GM04503 (cell line): Measurements from ENCODE around the gene METRN.
"Not testable (repeated sequence)": the region's sequence is repeated elsewhere in the genome, so short reads cannot be mapped to it uniquely, and the experiment has no call there.

Experiments used
- DNase-seq: peaks from one replicate; pipeline ENCODE4 v3.0.0-alpha.2; 2012; ENCODE audit warnings: low read depth

METRN gene

GRCh38 chr16:735982-736453, 21.1 kb downstream of the METRN start:
- DNase-seq = no peak

- no peak for DNase-seq
Measured at GRCh38 chr16:736936-737481, 22.1 kb downstream of the METRN start.

GRCh38 chr16:739560-740458, 24.9 kb downstream of the METRN start:
- no peak for DNase-seq

GRCh38 chr16:740459-740763, 25.5 kb downstream of the METRN start:
- no peak for DNase-seq

- peak; percentile 34 for DNase-seq
Measured at GRCh38 chr16:740764-741505, 26.0 kb downstream of the METRN start, which contains the start of gene CIAO3. Gene CIAO3 (minus strand): TSS chr16:740997. CDS start chr16:740985, 12 bp downstream.

GRCh38 chr16:741986-742629, 27.2 kb downstream of the METRN start:
- no peak for DNase-seq

- not testable (repeated sequence) for DNase-seq
Measured at GRCh38 chr16:742894-743293, 28.0 kb downstream of the METRN start.

- DNase-seq = no peak
Measured at GRCh38 chr16:743794-744500, 29.0 kb downstream of the METRN start.

GRCh38 chr16:745739-746138, 30.8 kb downstream of the METRN start:
- no peak for DNase-seq

- DNase-seq = no peak
Measured at GRCh38 chr16:746637-747036, 31.7 kb downstream of the METRN start.

- DNase-seq = no peak
Measured at GRCh38 chr16:747978-748746, 33.2 kb downstream of the METRN start.

- peak; percentile 88 for DNase-seq
Measured at GRCh38 chr16:749010-749409, 34.1 kb downstream of the METRN start.

- no peak for DNase-seq
Measured at GRCh38 chr16:750485-750884, 35.6 kb downstream of the METRN start.

GRCh38 chr16:751152-752006, 36.5 kb downstream of the METRN start:
- DNase-seq = no peak

GRCh38 chr16:752007-752312, 37.0 kb downstream of the METRN start:
- DNase-seq = no peak

- not testable (repeated sequence) for DNase-seq
Measured at GRCh38 chr16:754121-754607, 39.2 kb downstream of the METRN start.

GRCh38 chr16:754656-755055, 39.7 kb downstream of the METRN start:
- no peak for DNase-seq

GRCh38 chr16:756428-756827, 41.5 kb downstream of the METRN start:
- DNase-seq = no peak

GRCh38 chr16:759110-759910, 44.4 kb downstream of the METRN start:
- DNase-seq = no peak
